Measurements from ENCODE around the gene PMEPA1. TPM values are rescaled to one million over a fixed set of nuclear protein-coding genes. Genes with fewer than 3 reads are reported as not detected.
A peak's percentile ranks its signal among the peaks of the same experiment; 100 is the strongest.
"Not testable (repeated sequence)": the region's sequence is repeated elsewhere in the genome, so short reads cannot be mapped to it uniquely, and the experiment has no call there.

PMEPA1 gene
- total RNA-seq, 1 donor from 2014 or later, result 0.57 TPM

- intact Hi-C loops (cut with micrococcal nuclease), result not testable (repeated sequence)
- peaks cover 20% of the 10 kb centered on the region for H3K9me3 Mint-ChIP-seq
- H3K4me1 Mint-ChIP-seq (ENCODE audit: low read depth), result peaks cover 47% of the 10 kb centered on the region
These were observed 80.3 kb downstream of the PMEPA1 start for GRCh38 chr20:57629491-57629901.

GRCh38 chr20:57628962-57629308, 80.9 kb downstream of the PMEPA1 start:
- H3K27ac Mint-ChIP-seq; H3K36me3 Mint-ChIP-seq (ENCODE audit: low read depth); H3K4me3 Mint-ChIP-seq; DNase-seq (ENCODE audit: low spot score): not testable (repeated sequence)
- peaks cover 25% of the 10 kb centered on the region for H3K9me3 Mint-ChIP-seq
- H3K27me3 Mint-ChIP-seq (ENCODE audit: insufficient read depth), result peaks cover 49% of the 10 kb centered on the region
- H3K4me1 Mint-ChIP-seq (ENCODE audit: low read depth), result peaks cover 42% of the 10 kb centered on the region
- intact Hi-C loops (cut with micrococcal nuclease), result loop anchor here (1.0 kb wide), 1 partner anchor 10 kb away; no protein-coding TSS in a partner anchor

More at GRCh38 chr20:57629491-57629901, 80.3 kb downstream of the PMEPA1 start:
- Mint-ChIP-seq H3K27me3 (ENCODE audit: insufficient read depth) (peaks cover 48% of the 10 kb centered on the region), H3K27ac (peak overlapping the region; percentile 31), H3K4me3 (peak overlapping the region; percentile 38)
- DNase-seq (ENCODE audit: low spot score); H3K36me3 Mint-ChIP-seq (ENCODE audit: low read depth): not testable (repeated sequence)

GRCh38 chr20:57628047-57628961, 81.5 kb downstream of the PMEPA1 start:
- intact Hi-C loops (cut with micrococcal nuclease), result loop anchor here (1.0 kb wide), 1 partner anchor 9 kb away; no protein-coding TSS in a partner anchor
- Mint-ChIP-seq H3K9me3 (peaks cover 26% of the 10 kb centered on the region), H3K4me1 (ENCODE audit: low read depth) (peaks cover 38% of the 10 kb centered on the region), H3K27ac (peak overlapping the region; percentile 88), H3K27me3 (ENCODE audit: insufficient read depth) (peaks cover 47% of the 10 kb centered on the region), H3K4me3 (peak overlapping the region; percentile 46), H3K36me3 (ENCODE audit: low read depth) (peaks cover 5% of the 10 kb centered on the region)
- DNase-seq (ENCODE audit: low spot score), result peak; percentile 16

- intact Hi-C loops (cut with micrococcal nuclease), result no loop called here
- Mint-ChIP-seq H3K4me3 (no peak overlapping the region), H3K9me3 (peaks cover 24% of the 10 kb centered on the region), H3K4me1 (ENCODE audit: low read depth) (peaks cover 42% of the 10 kb centered on the region), H3K36me3 (ENCODE audit: low read depth) (peaks cover 5% of the 10 kb centered on the region), H3K27ac (no peak overlapping the region), H3K27me3 (ENCODE audit: insufficient read depth) (peaks cover 37% of the 10 kb centered on the region)
- no peak for DNase-seq (ENCODE audit: low spot score)
These were observed 82.5 kb downstream of the PMEPA1 start for GRCh38 chr20:57627339-57627738.

- Mint-ChIP-seq H3K4me3 (no peak overlapping the region), H3K36me3 (ENCODE audit: low read depth) (peaks cover 5% of the 10 kb centered on the region), H3K27me3 (ENCODE audit: insufficient read depth) (peaks cover 24% of the 10 kb centered on the region), H3K4me1 (ENCODE audit: low read depth) (peaks cover 48% of the 10 kb centered on the region), H3K9me3 (peaks cover 24% of the 10 kb centered on the region), H3K27ac (no peak overlapping the region)
- DNase-seq (ENCODE audit: low spot score), result no peak
- intact Hi-C loops (cut with micrococcal nuclease), result no loop called here
These were observed 83.8 kb downstream of the PMEPA1 start for GRCh38 chr20:57625978-57626377.

- peaks cover 20% of the 10 kb centered on the region for H3K27me3 Mint-ChIP-seq (ENCODE audit: insufficient read depth)
- peaks cover 54% of the 10 kb centered on the region for H3K4me1 Mint-ChIP-seq (ENCODE audit: low read depth)
- H3K9me3 Mint-ChIP-seq, result peaks cover 24% of the 10 kb centered on the region
- no peak for DNase-seq (ENCODE audit: low spot score)
- intact Hi-C loops (cut with micrococcal nuclease), result no loop called here
- H3K4me3 Mint-ChIP-seq, result no peak overlapping the region
- no peak overlapping the region for H3K27ac Mint-ChIP-seq
- peaks cover 5% of the 10 kb centered on the region for H3K36me3 Mint-ChIP-seq (ENCODE audit: low read depth)
These were observed 84.4 kb downstream of the PMEPA1 start for GRCh38 chr20:57625181-57625958.

GRCh38 chr20:57624124-57624523, 85.7 kb downstream of the PMEPA1 start:
- Mint-ChIP-seq H3K4me1 (ENCODE audit: low read depth) (peaks cover 54% of the 10 kb centered on the region), H3K27me3 (ENCODE audit: insufficient read depth) (peaks cover 10% of the 10 kb centered on the region)
- intact Hi-C loops (cut with micrococcal nuclease), result no loop called here

GRCh38 chr20:57622579-57623381, 87.0 kb downstream of the PMEPA1 start:
- intact Hi-C loops (cut with micrococcal nuclease), result no loop called here
- DNase-seq (ENCODE audit: low spot score), result peak; percentile 42
- H3K9me3 Mint-ChIP-seq, result peaks cover 21% of the 10 kb centered on the region
- H3K27me3 Mint-ChIP-seq (ENCODE audit: insufficient read depth), result peaks cover 10% of the 10 kb centered on the region
- H3K36me3 Mint-ChIP-seq (ENCODE audit: low read depth), result peaks cover 5% of the 10 kb centered on the region
- peak overlapping the region; percentile 31 for H3K27ac Mint-ChIP-seq
- peaks cover 60% of the 10 kb centered on the region for H3K4me1 Mint-ChIP-seq (ENCODE audit: low read depth)
- no peak overlapping the region for H3K4me3 Mint-ChIP-seq

More at GRCh38 chr20:57624124-57624523, 85.7 kb downstream of the PMEPA1 start:
- no peak for DNase-seq (ENCODE audit: low spot score)
- peaks cover 5% of the 10 kb centered on the region for H3K36me3 Mint-ChIP-seq (ENCODE audit: low read depth)
- no peak overlapping the region for H3K27ac Mint-ChIP-seq
- H3K4me3 Mint-ChIP-seq, result no peak overlapping the region
- peaks cover 21% of the 10 kb centered on the region for H3K9me3 Mint-ChIP-seq

- intact Hi-C loops (cut with micrococcal nuclease), result no loop called here
- Mint-ChIP-seq H3K9me3 (peaks cover 21% of the 10 kb centered on the region), H3K4me3 (no peak overlapping the region), H3K4me1 (ENCODE audit: low read depth) (peaks cover 59% of the 10 kb centered on the region), H3K27me3 (ENCODE audit: insufficient read depth) (peaks cover 14% of the 10 kb centered on the region), H3K36me3 (ENCODE audit: low read depth) (peaks cover 7% of the 10 kb centered on the region), H3K27ac (peak overlapping the region; percentile 31)
- no peak for DNase-seq (ENCODE audit: low spot score)
These were observed 87.6 kb downstream of the PMEPA1 start for GRCh38 chr20:57622201-57622570.

- Mint-ChIP-seq H3K9me3 (peaks cover 21% of the 10 kb centered on the region), H3K4me3 (peak overlapping the region; percentile 51), H3K4me1 (ENCODE audit: low read depth) (peaks cover 59% of the 10 kb centered on the region), H3K27me3 (ENCODE audit: insufficient read depth) (peaks cover 20% of the 10 kb centered on the region), H3K36me3 (ENCODE audit: low read depth) (peaks cover 8% of the 10 kb centered on the region), H3K27ac (peak overlapping the region; percentile 70)
- no peak for DNase-seq (ENCODE audit: low spot score)
- intact Hi-C loops (cut with micrococcal nuclease), result loop anchor here (2.0 kb wide), 1 partner anchor 1197 kb away; no protein-coding TSS in a partner anchor
These were observed 88.2 kb downstream of the PMEPA1 start for GRCh38 chr20:57621421-57622200.

- Mint-ChIP-seq H3K4me1 (ENCODE audit: low read depth) (peaks cover 59% of the 10 kb centered on the region), H3K4me3 (peak overlapping the region; percentile 51), H3K27ac (peak overlapping the region; percentile 70), H3K36me3 (ENCODE audit: low read depth) (peaks cover 8% of the 10 kb centered on the region), H3K27me3 (ENCODE audit: insufficient read depth) (peaks cover 20% of the 10 kb centered on the region), H3K9me3 (peaks cover 21% of the 10 kb centered on the region)
- no peak for DNase-seq (ENCODE audit: low spot score)
- intact Hi-C loops (cut with micrococcal nuclease), result loop anchor here (2.0 kb wide), 1 partner anchor 1198 kb away; no protein-coding TSS in a partner anchor
These were observed 88.8 kb downstream of the PMEPA1 start for GRCh38 chr20:57620999-57621398.
